OCI-LY7 (cell line): ENCODE data around the gene OAT. TPM values are rescaled to one million over a fixed set of nuclear protein-coding genes. Genes with fewer than 3 reads are reported as not detected.

Experiments used
- BruUV-seq: library from RNA; stranded (reverse); fragments of 400-500 nt; replicated peaks from 2 replicates; lab custom pipeline; 2021; lab: Mats Ljungman, UMichigan
- CTCF ChIA-PET: fragments of 300-600 bp; sonication (Branson Sonifier 250); formaldehyde crosslinking; loops from one replicate; lab custom pipeline; 2022; ENCODE audit warnings: antibody characterized with exemption; ENCODE audit not compliant: unreplicated experiment; lab: Charles Lee
- POLR2A ChIA-PET: fragments of 300-600 bp; sonication (Branson Sonifier 250); formaldehyde crosslinking; loops from one replicate; lab custom pipeline; 2022; ENCODE audit warnings: antibody characterized with exemption; lab: Charles Lee
- DNase-seq: peaks from one replicate; pipeline ENCODE4 v3.0.0-alpha.2; 2015; ENCODE audit warnings: low spot score
- H2AFZ ChIP-seq: fragments of 200-600 bp; sonication (generic), shearing (Covaris generic); 2 replicates; pipeline ENCODE4 v1.6.1; 2014; ENCODE audit warnings: mild to moderate bottlenecking, antibody characterized with exemption, low read length, moderate library complexity
- H3K27ac ChIP-seq: fragments of 200-600 bp; sonication (generic); 2 replicates; pipeline ENCODE4 v1.5.1; 2014; ENCODE audit warnings: mixed run types, low read depth, mild to moderate bottlenecking, moderate library complexity, low read length, inconsistent platforms; ENCODE audit not compliant: poor library complexity, severe bottlenecking
- H3K36me3 ChIP-seq: fragments of 200-600 bp; sonication (generic); 2 replicates; pipeline ENCODE4 v1.6.1; 2014; ENCODE audit warnings: mild to moderate bottlenecking, antibody characterized with exemption, low read length, moderate library complexity, mixed read lengths; ENCODE audit not compliant: insufficient read depth
- H3K4me1 ChIP-seq: fragments of 200-600 bp; sonication (generic); 2 replicates; pipeline ENCODE4 v1.5.1; 2014; ENCODE audit warnings: mild to moderate bottlenecking, low read length; ENCODE audit not compliant: insufficient read depth, poor library complexity, severe bottlenecking
- H3K4me2 ChIP-seq: fragments of 200-600 bp; sonication (generic); 2 replicates; pipeline ENCODE4 v1.6.1; 2014; ENCODE audit warnings: mild to moderate bottlenecking, low read length
- H3K4me3 ChIP-seq: fragments of 200-600 bp; sonication (generic); 2 replicates; pipeline ENCODE4 v1.5.1; 2014; ENCODE audit warnings: mild to moderate bottlenecking, low read depth, low read length; ENCODE audit not compliant: poor library complexity, severe bottlenecking
- H3K79me2 ChIP-seq: fragments of 200-600 bp; sonication (generic); 2 replicates; pipeline ENCODE4 v1.6.1; 2016; ENCODE audit warnings: low read depth, mild to moderate bottlenecking, low read length, moderate library complexity, mixed read lengths; ENCODE audit not compliant: insufficient read depth
- H3K9me2 ChIP-seq: fragments of 200-600 bp; sonication (generic); 2 replicates; pipeline ENCODE4 v1.6.1; 2016; ENCODE audit warnings: mild to moderate bottlenecking, low read length, mixed read lengths; ENCODE audit not compliant: insufficient read depth
- H3K9me3 ChIP-seq: fragments of 200-600 bp; sonication (generic); 2 replicates; pipeline ENCODE4 v1.6.1; 2014; ENCODE audit warnings: mild to moderate bottlenecking, mixed run types, low read length, mixed read lengths
- H4K20me1 ChIP-seq: fragments of 200-600 bp; sonication (generic); 2 replicates; pipeline ENCODE4 v1.6.1; 2014; ENCODE audit warnings: mild to moderate bottlenecking, antibody characterized with exemption, low read length, moderate library complexity, mixed read lengths; ENCODE audit not compliant: insufficient read depth
- CTCF ChIP-seq: fragments of 200-600 bp; sonication (generic); conservative IDR thresholded peaks from 2 replicates; pipeline ENCODE4 v1.5.1; 2014; ENCODE audit warnings: mild to moderate bottlenecking, antibody characterized with exemption, low read length, moderate library complexity, mixed read lengths
- EZH2phosphoT487 ChIP-seq: fragments of 200-600 bp; sonication (generic); IDR thresholded peaks from 2 replicates; pipeline ENCODE4 v1.6.1; 2018; ENCODE audit warnings: low read depth, borderline replicate concordance, mild to moderate bottlenecking, mixed run types, antibody characterized with exemption, low read length, moderate library complexity, mixed read lengths
- intact Hi-C: fragments of 100-400 bp; cut with micrococcal nuclease; formaldehyde crosslinking; loops from one replicate; pipeline ENCODE4 v1.10.0; 2022; ENCODE audit not compliant: unreplicated experiment
- total RNA-seq, 2 experiments: library from RNA; depleted of rRNA in 1 of 2; stranded (reverse); fragments of >200 nt in 1 of 2; shearing (Covaris generic) in 1 of 2; gene quantifications; 2 replicates each; pipeline ENCODE4 v1.2.3, GENCODE V29; 2014 to 2022

OAT gene
- total RNA-seq, 2 experiments from 2014 or later: 13.5 to 27.1 TPM

- H3K9me2 ChIP-seq: no peaks in the 10 kb centered on the region
- H3K36me3 ChIP-seq: no peaks in the 10 kb centered on the region
- no peak overlapping the region for H3K4me3 ChIP-seq
- H3K4me2 ChIP-seq: no peak overlapping the region
- DNase-seq: no peak
- peaks cover 2% of the 10 kb centered on the region for H3K4me1 ChIP-seq
- ChIA-PET CTCF (no interaction called here), POLR2A (interaction anchor here (0.6 to 1.0 kb wide), 2 partner anchors 14 to 78 kb away, joined by 3 to 4 read pairs; no protein-coding TSS in a partner anchor)
- H2AFZ ChIP-seq: no peak overlapping the region
- no peaks in the 10 kb centered on the region for H3K79me2 ChIP-seq
- BruUV-seq: no TSS peak
- no peaks in the 10 kb centered on the region; the same call in 1 of the 2 replicates for H3K9me3 ChIP-seq
- H4K20me1 ChIP-seq: no peaks in the 10 kb centered on the region
- no peak overlapping the region for H3K27ac ChIP-seq
- intact Hi-C loops: no loop called here
- no peak for TF ChIP-seq EZH2phosphoT487
- TF ChIP-seq CTCF: no peak
These were observed 24.1 kb downstream of the OAT start for GRCh38 chr10:124394583-124394982.

DNA sequence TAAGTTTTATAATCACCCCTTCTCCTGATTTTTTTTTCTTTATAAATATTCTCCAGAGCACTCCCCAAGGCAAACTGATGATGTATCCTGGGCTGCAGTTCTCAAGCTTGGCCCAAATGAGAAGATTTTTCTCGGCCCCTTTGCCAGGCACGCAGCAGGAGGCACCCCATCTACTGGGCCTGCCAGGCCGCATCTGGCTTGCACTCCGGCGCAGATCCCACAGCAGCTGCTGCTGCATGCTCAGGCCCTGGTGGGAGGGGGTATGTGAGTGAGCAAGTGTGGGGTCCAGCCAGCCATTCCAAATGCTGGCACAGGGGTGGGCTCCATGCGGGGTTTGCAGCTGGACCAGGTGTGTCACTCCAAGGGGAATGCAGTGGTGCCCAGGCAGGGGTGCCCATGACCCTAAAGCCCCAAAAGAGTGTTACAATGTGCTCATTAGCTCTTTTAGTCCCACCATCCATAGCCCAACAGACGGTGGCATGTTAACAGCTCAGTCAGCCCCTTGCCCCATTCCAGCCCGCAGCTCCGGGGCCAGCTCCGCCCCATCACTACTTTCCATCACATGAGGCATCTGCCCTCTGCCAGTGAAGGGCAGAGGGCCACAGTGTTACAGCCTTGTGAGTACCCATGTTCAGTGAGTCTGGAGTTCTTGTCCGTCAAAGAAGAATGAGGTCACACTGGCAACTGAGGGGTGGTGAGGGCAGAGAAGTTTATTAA is 25.9 kb downstream of the OAT start:
- Histone ChIP-seq H3K27ac (no peak overlapping the region), H2AFZ (no peak overlapping the region), H3K79me2 (no peaks in the 10 kb centered on the region), H3K4me3 (no peak overlapping the region), H3K4me1 (peaks cover 5% of the 10 kb centered on the region), H4K20me1 (no peaks in the 10 kb centered on the region), H3K36me3 (no peaks in the 10 kb centered on the region), H3K9me2 (no peaks in the 10 kb centered on the region), H3K9me3 (no peaks in the 10 kb centered on the region; the same call in 1 of the 2 replicates), H3K4me2 (no peak overlapping the region)
- TF ChIP-seq CTCF: no peak
- TF ChIP-seq EZH2phosphoT487: no peak
- POLR2A ChIA-PET: no interaction called here
- no TSS peak for BruUV-seq
- no peak for DNase-seq
- intact Hi-C loops: no loop called here
- CTCF ChIA-PET: interaction anchor here (1.8 kb wide), 1 partner anchor 398 kb away, joined by 5 read pairs; no protein-coding TSS in a partner anchor
